ENCODE data around the gene CCL14.

CCL14 gene

GRCh38 chr17:35988164-35988563, 1.6 kb upstream of the CCL14 start:
- no peak for DNase-seq

GRCh38 chr17:35984140-35984539, 2.4 kb downstream of the CCL14 start:
- DNase-seq: no peak

GRCh38 chr17:35982409-35983191, 3.9 kb downstream of the CCL14 start:
- no peak for DNase-seq

GRCh38 chr17:35981908-35982330, 4.6 kb downstream of the CCL14 start:
- no peak for DNase-seq

GRCh38 chr17:35981246-35981645, 5.3 kb downstream of the CCL14 start, which contains the start of gene CCL16:
CCL16 (minus strand) TSS chr17:35981497; CDS start chr17:35981420, 77 bp downstream.
- no peak for DNase-seq

GRCh38 chr17:35978346-35978745, 8.2 kb downstream of the CCL14 start:
- no peak for DNase-seq

- DNase-seq: no peak
These were observed 9.0 kb downstream of the CCL14 start for GRCh38 chr17:35977509-35977908.

- peak in 1 of 2 donors; percentile 12 for DNase-seq
These were observed 12.9 kb downstream of the CCL14 start for GRCh38 chr17:35973333-35974260.

GRCh38 chr17:35972945-35973332, 13.6 kb downstream of the CCL14 start:
- DNase-seq: no peak

- DNase-seq: no peak
These were observed 14.0 kb downstream of the CCL14 start for GRCh38 chr17:35972535-35972934.

GRCh38 chr17:35972066-35972465, 14.5 kb downstream of the CCL14 start:
- no peak for DNase-seq

- peak; percentile 85 to 86 for DNase-seq
These were observed 16.8 kb downstream of the CCL14 start for GRCh38 chr17:35969558-35970380.

GRCh38 chr17:35968520-35969054, 17.9 kb downstream of the CCL14 start:
- DNase-seq: no peak

GRCh38 chr17:35965272-35965671, 21.3 kb downstream of the CCL14 start:
- no peak for DNase-seq

- no peak for DNase-seq
These were observed 22.9 kb downstream of the CCL14 start for GRCh38 chr17:35963663-35964062.

GRCh38 chr17:35953720-35954119, 32.8 kb downstream of the CCL14 start:
- no peak for DNase-seq

GRCh38 chr17:35949401-35949800, 37.1 kb downstream of the CCL14 start:
- no peak for DNase-seq

- DNase-seq: no peak
These were observed 38.4 kb downstream of the CCL14 start for GRCh38 chr17:35948092-35948491.

- DNase-seq: peak; percentile 61 to 66
These were observed 39.4 kb downstream of the CCL14 start for GRCh38 chr17:35947156-35947585.

- DNase-seq: no peak
These were observed 42.4 kb downstream of the CCL14 start for GRCh38 chr17:35944151-35944550.

- no peak for DNase-seq
These were observed 43.0 kb downstream of the CCL14 start, which contains the start of gene LYZL6 for GRCh38 chr17:35943537-35943936. LYZL6 (minus strand) TSS chr17:35943713; CDS start chr17:35939356, 4,357 bp downstream.

GRCh38 chr17:35942588-35943186, 43.8 kb downstream of the CCL14 start:
- no peak for DNase-seq

Measured in inflammatory macrophage (primary cell).